Measurements from ENCODE around the gene SAPCD1. TPM values are rescaled to one million over a fixed set of nuclear protein-coding genes. Genes with fewer than 3 reads are reported as not detected.

Gene SAPCD1
- total and polyA plus RNA-seq, 2 donors (not counting 3 experiments of a cell fraction or from before 2014, with no cell fraction given) = 1.6 to 11.7 TPM

GRCh38 chr6:31779908-31780307 lies 17.5 kb downstream of the SAPCD1 start:
- peaks cover 4% of the 10 kb centered on the region for H3K4me1 ChIP-seq (ENCODE audit: control insufficient read depth, extremely low read depth, insufficient read depth, low read length)
- no peak overlapping the region for H3K4me3 ChIP-seq (replicated peaks in 1 of 3; ENCODE audit: insufficient read depth in 1 of 3, low read depth in 1 of 3, low read length in 3 of 3)
- ChIA-PET CTCF (interaction anchor here (0.9 to 2.3 kb wide), 2 partner anchors 10 to 11 kb away, joined by 3 to 14 read pairs; no protein-coding TSS in a partner anchor), POLR2A (no interaction called here)
- no peaks in the 10 kb centered on the region for H4K20me1 ChIP-seq (replicated peaks; ENCODE audit: control insufficient read depth, extremely low read depth, insufficient read depth, low read length)
- no peak overlapping the region for H2AFZ ChIP-seq (ENCODE audit: low read depth, low read length)
- no peak overlapping the region for H3K9ac ChIP-seq (replicated peaks; ENCODE audit: extremely low read depth, insufficient read depth, low read length)
- no peaks in the 10 kb centered on the region for H3K9me3 ChIP-seq (replicated peaks; ENCODE audit: control insufficient read depth, insufficient read depth, low read length)
- H3K9me1 ChIP-seq (replicated peaks; ENCODE audit: control insufficient read depth, extremely low read depth, insufficient read depth, low read length) = no peaks in the 10 kb centered on the region
- dilution Hi-C loops (cut with MboI; ENCODE audit: extremely low pct_ligation_motif_present, low sequenced_read_pairs) = no loop called here
- peaks cover 7 to 45% of the 10 kb centered on the region in 2 experiments for H3K36me3 ChIP-seq (ENCODE audit: control insufficient read depth in 2 of 2, extremely low read depth in 1 of 2, insufficient read depth in 2 of 2, low read length in 2 of 2)
- intact Hi-C loops (cut with micrococcal nuclease) = no loop called here
- DNase-seq (ENCODE audit: low read depth, low spot score) = no peak
- no peaks in the 10 kb centered on the region for H3K79me2 ChIP-seq (ENCODE audit: control insufficient read depth, insufficient read depth, low read length)
- no peaks in the 10 kb centered on the region for H3K27me3 ChIP-seq (ENCODE audit: control insufficient read depth in 2 of 2, insufficient read depth in 2 of 2, low read length in 2 of 2)
- H3K4me2 ChIP-seq (ENCODE audit: insufficient read depth, low read length) = no peak overlapping the region
- no peak overlapping the region for H3K27ac ChIP-seq (ENCODE audit: insufficient read depth, low read depth, low read length)
- FAIRE-seq = no peak
- TF ChIP-seq GATA2 (IDR thresholded peaks at IDR 0.05; ENCODE audit: insufficient read depth, insufficient read length, low read depth, low read length) (no peak), POLR2A (IDR thresholded peaks at IDR 0.05; ENCODE audit: low read depth, low read length) (no peak), FOS (IDR thresholded peaks at IDR 0.05; ENCODE audit: borderline replicate concordance, insufficient read depth, low read length) (no peak), POLR2AphosphoS5 (IDR thresholded peaks at IDR 0.05; ENCODE audit: insufficient read depth, low read depth, low read length) (no peak), EZH2 (IDR thresholded peaks at IDR 0.05; ENCODE audit: borderline replicate concordance, low read depth, low read length, severe bottlenecking) (no peak), MYC (IDR thresholded peaks at IDR 0.05; ENCODE audit: low read depth, low read length) (no peak), JUN (IDR thresholded peaks at IDR 0.05; ENCODE audit: borderline replicate concordance, insufficient read depth, insufficient read length, low read depth) (no peak), MAX (IDR thresholded peaks at IDR 0.05; ENCODE audit: insufficient read depth, insufficient read length) (no peak), CTCF (IDR thresholded peaks at IDR 0.05; ENCODE audit: extremely low read depth in 1 of 2, insufficient read depth in 1 of 2, low read depth in 1 of 2, low read length in 2 of 2) (no peak)
- no TSS peak for BruUV-seq (replicated peaks)

Measured in endothelial cell of umbilical vein (primary cell).